Measurements from ENCODE around the gene CEP57L1. TPM values are rescaled to one million over a fixed set of nuclear protein-coding genes. Genes with fewer than 3 reads are reported as not detected.

CEP57L1 gene
- total RNA-seq, 1 experiment from 2014 or later: 20.7 TPM

DNA sequence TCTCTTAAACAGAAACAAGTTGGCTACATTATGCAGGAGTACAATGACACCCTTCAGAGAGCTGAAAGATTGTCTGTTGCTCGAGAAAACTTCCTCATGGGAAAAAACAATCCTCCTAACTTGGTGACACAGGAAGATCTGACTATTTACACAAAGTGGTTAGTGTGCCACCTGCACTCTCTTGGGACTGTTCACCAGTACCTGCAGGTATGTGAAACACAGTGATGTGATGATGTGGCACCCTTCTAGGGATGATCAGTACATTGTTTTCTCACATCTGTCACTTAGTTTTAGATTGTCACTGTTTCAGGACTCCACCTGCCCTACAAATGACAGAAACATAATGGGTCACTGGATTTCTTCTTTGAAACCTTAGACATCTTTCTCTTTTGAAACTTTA, 101.8 kb downstream of the CEP57L1 start:
- Histone ChIP-seq H3K9me3 (ENCODE audit: control insufficient read depth in 1 of 2, insufficient read depth in 1 of 2, low read depth in 1 of 2, low read length in 2 of 2) (no peaks in the 10 kb centered on the region), H3K4me1 (ENCODE audit: control insufficient read depth in 1 of 2, insufficient read depth in 2 of 2, low read length in 2 of 2) (no peaks in the 10 kb centered on the region), H3K4me2 (ENCODE audit: low read length) (no peak overlapping the region), H3K27me3 (ENCODE audit: insufficient read depth, low read length) (no peaks in the 10 kb centered on the region), H3K9me2 (ENCODE audit: insufficient read depth) (no peaks in the 10 kb centered on the region), H3K4me3 (replicated peaks in 1 of 2; ENCODE audit: low read depth in 1 of 2, low read length in 2 of 2) (no peak overlapping the region), H3K79me2 (ENCODE audit: insufficient read depth, low read length) (no peaks in the 10 kb centered on the region), H3K36me3 (ENCODE audit: control insufficient read depth in 1 of 2, insufficient read depth in 2 of 2, low read length in 2 of 2) (no peaks in the 10 kb centered on the region), H4K20me1 (ENCODE audit: insufficient read depth) (no peaks in the 10 kb centered on the region), H3K27ac (ENCODE audit: low read depth, low read length) (no peak overlapping the region), H2AFZ (ENCODE audit: low read depth, low read length, poor library complexity, severe bottlenecking) (no peak overlapping the region), H3K9ac (ENCODE audit: low read length) (no peak overlapping the region)
- ChIA-PET POLR2A (no interaction called here), CTCF (interaction anchor here (0.7 kb wide), 1 partner anchor 9 kb away, joined by 3 read pairs; no protein-coding TSS in a partner anchor), RAD21 (ENCODE audit: low non-redundant PET in 1 of 2, low total read pairs in 2 of 2, uncharacterized antibody in 2 of 2, unreplicated experiment in 2 of 2) (no interaction called here)
- intact Hi-C loops (cut with micrococcal nuclease): no loop called here
- DNase-seq (ENCODE audit: low read depth, low spot score) (no peak), ATAC-seq (no peak)
- no peak for TF ChIP-seq SP1 (IDR thresholded peaks at IDR 0.05; ENCODE audit: low read depth)
- TF ChIP-seq YY1 (IDR thresholded peaks at IDR 0.05; ENCODE audit: extremely low read depth, insufficient replicate concordance, low read depth, low read length): no peak
- TF ChIP-seq FOSL1 (IDR thresholded peaks at IDR 0.05; ENCODE audit: low read depth): no peak
- TF ChIP-seq JUND (IDR thresholded peaks at IDR 0.05): no peak
- no peak for TF ChIP-seq POLR2A (IDR thresholded peaks at IDR 0.05; ENCODE audit: borderline replicate concordance, extremely low read depth, insufficient read depth, insufficient read length)
- TF ChIP-seq, protein P1, sequence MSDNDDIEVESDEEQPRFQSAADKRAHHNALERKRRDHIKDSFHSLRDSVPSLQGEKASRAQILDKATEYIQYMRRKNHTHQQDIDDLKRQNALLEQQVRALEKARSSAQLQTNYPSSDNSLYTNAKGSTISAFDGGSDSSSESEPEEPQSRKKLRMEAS (IDR thresholded peaks at IDR 0.05): no peak
- TF ChIP-seq TCF7L2 (IDR thresholded peaks at IDR 0.05; ENCODE audit: borderline replicate concordance, extremely low read depth, insufficient read depth, insufficient read length): no peak
- no peak for TF ChIP-seq SIN3A (IDR thresholded peaks at IDR 0.05; ENCODE audit: low read depth)
- TF ChIP-seq EZH2phosphoT487 (IDR thresholded peaks at IDR 0.05; ENCODE audit: borderline replicate concordance): no peak
- TF ChIP-seq, protein P2, sequence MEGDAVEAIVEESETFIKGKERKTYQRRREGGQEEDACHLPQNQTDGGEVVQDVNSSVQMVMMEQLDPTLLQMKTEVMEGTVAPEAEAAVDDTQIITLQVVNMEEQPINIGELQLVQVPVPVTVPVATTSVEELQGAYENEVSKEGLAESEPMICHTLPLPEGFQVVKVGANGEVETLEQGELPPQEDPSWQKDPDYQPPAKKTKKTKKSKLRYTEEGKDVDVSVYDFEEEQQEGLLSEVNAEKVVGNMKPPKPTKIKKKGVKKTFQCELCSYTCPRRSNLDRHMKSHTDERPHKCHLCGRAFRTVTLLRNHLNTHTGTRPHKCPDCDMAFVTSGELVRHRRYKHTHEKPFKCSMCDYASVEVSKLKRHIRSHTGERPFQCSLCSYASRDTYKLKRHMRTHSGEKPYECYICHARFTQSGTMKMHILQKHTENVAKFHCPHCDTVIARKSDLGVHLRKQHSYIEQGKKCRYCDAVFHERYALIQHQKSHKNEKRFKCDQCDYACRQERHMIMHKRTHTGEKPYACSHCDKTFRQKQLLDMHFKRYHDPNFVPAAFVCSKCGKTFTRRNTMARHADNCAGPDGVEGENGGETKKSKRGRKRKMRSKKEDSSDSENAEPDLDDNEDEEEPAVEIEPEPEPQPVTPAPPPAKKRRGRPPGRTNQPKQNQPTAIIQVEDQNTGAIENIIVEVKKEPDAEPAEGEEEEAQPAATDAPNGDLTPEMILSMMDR (IDR thresholded peaks at IDR 0.05 in 2 of 3, conservative IDR thresholded peaks at IDR 0.05 in 1 of 3; ENCODE audit: borderline replicate concordance in 1 of 3, insufficient read depth in 1 of 3, low read depth in 2 of 3, low read length in 2 of 3): no peak
- TF ChIP-seq POLR2AphosphoS5 (IDR thresholded peaks at IDR 0.05; ENCODE audit: low read depth, low read length): no peak
- TF ChIP-seq RAD21 (IDR thresholded peaks at IDR 0.05; ENCODE audit: low read depth): no peak
- no peak for TF ChIP-seq SRF (IDR thresholded peaks at IDR 0.05; ENCODE audit: low read depth)
- TF ChIP-seq ZNF274 (IDR thresholded peaks at IDR 0.05; ENCODE audit: low read depth, low read length): no peak
- TF ChIP-seq CEBPB (IDR thresholded peaks at IDR 0.05; ENCODE audit: low read depth): no peak
- no TSS peak for BruUV-seq (replicated peaks)

Measured in HCT116 (cell line).